ENCODE results near the gene NCOA7. TPM values are rescaled to one million over a fixed set of nuclear protein-coding genes. Genes with fewer than 3 reads are reported as not detected.

Gene NCOA7
- total and polyA plus RNA-seq, 10 of the 15 experiments (the other 5 are each of a cell fraction or from before 2014, with no cell fraction given) = 18.9 to 50.3 (median 34.2) TPM

GRCh38 chr6:125749173-125749864 is 41.4 kb upstream of the NCOA7 start, which contains the start of gene HEY2 (continued):
- TF ChIP-seq, protein P1, sequence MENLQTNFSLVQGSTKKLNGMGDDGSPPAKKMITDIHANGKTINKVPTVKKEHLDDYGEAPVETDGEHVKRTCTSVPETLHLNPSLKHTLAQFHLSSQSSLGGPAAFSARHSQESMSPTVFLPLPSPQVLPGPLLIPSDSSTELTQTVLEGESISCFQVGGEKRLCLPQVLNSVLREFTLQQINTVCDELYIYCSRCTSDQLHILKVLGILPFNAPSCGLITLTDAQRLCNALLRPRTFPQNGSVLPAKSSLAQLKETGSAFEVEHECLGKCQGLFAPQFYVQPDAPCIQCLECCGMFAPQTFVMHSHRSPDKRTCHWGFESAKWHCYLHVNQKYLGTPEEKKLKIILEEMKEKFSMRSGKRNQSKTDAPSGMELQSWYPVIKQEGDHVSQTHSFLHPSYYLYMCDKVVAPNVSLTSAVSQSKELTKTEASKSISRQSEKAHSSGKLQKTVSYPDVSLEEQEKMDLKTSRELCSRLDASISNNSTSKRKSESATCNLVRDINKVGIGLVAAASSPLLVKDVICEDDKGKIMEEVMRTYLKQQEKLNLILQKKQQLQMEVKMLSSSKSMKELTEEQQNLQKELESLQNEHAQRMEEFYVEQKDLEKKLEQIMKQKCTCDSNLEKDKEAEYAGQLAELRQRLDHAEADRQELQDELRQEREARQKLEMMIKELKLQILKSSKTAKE (IDR thresholded peaks at IDR 0.05; ENCODE audit: low read depth, poor library complexity, severe bottlenecking) = no peak
- TF ChIP-seq GATAD2B (conservative IDR thresholded peaks at IDR 0.05; ENCODE audit: low read depth) = peak; percentile 96
- TF ChIP-seq BACH1 (IDR thresholded peaks at IDR 0.05; ENCODE audit: borderline replicate concordance) = 0 out of 2 replicates have a peak, but pooled peaks have one; percentile 65
- peak; percentile 78 for TF ChIP-seq LARP7 (IDR thresholded peaks at IDR 0.05)
- TF ChIP-seq ETV6 (conservative IDR thresholded peaks at IDR 0.05 in 1 of 2, IDR thresholded peaks at IDR 0.05 in 1 of 2; ENCODE audit: borderline replicate concordance in 1 of 2, low read depth in 1 of 2) = no peak
- TF ChIP-seq KLF5 (IDR thresholded peaks at IDR 0.05; ENCODE audit: partially characterized antibody) = peak; percentile 43
- TF ChIP-seq POLR2A (IDR thresholded peaks at IDR 0.05; ENCODE audit: low read depth, low read length) = peak; percentile 56; the same call in 1 of the 2 replicates
- peak; percentile 84 for TF ChIP-seq IKZF1 (conservative IDR thresholded peaks at IDR 0.05)
- TF ChIP-seq ZNF217 (IDR thresholded peaks at IDR 0.05) = no peak
- TF ChIP-seq SMARCA5 (IDR thresholded peaks at IDR 0.05) = no peak
- TF ChIP-seq MAX (IDR thresholded peaks at IDR 0.05; ENCODE audit: low read depth, low read length) = 0 out of 2 replicates have a peak, but pooled peaks have one; percentile 31
- no peak for TF ChIP-seq ZNF384 (IDR thresholded peaks at IDR 0.05; ENCODE audit: borderline replicate concordance, low read depth, low read length)
- TF ChIP-seq NKRF (conservative IDR thresholded peaks at IDR 0.05) = peak; percentile 60
- TF ChIP-seq BHLHE40 (IDR thresholded peaks at IDR 0.05; ENCODE audit: borderline replicate concordance in 1 of 2, low read depth in 2 of 2, low read length in 1 of 2) = peak in 1 of 2 experiments; percentile 66; a peak in 2 of 4 replicates
- peak in 1 of 2 experiments; percentile 99; a peak in 2 of 3 replicates for TF ChIP-seq EGR1 (IDR thresholded peaks at IDR 0.05; ENCODE audit: borderline replicate concordance in 1 of 2, low read depth in 2 of 2, low read length in 2 of 2)

All from GM12878 (cell line).